Sigmoid colon (tissue), 7 donors: Measurements from ENCODE around the gene BHMT. TPM values are rescaled to one million over a fixed set of nuclear protein-coding genes. Genes with fewer than 3 reads are reported as not detected.

Experiments
- DNase-seq: peaks from one replicate; pipeline ENCODE4 v3.0.0-alpha.2; 2019
- H3K27ac ChIP-seq, 4 donors: fragments of 200-600 bp; sonication (generic); one replicate each; pipeline ENCODE4 v1.5.1; 2016 to 2019; ENCODE audit warnings: mild to moderate bottlenecking in 1 of 4
- H3K27me3 ChIP-seq, 3 donors: fragments of 200-600 bp; sonication (generic); one replicate each; pipeline ENCODE4 v1.5.1; 2019; ENCODE audit warnings: mild to moderate bottlenecking in 1 of 3
- H3K36me3 ChIP-seq, 4 donors: fragments of 200-600 bp; sonication (generic); one replicate each; pipeline ENCODE4 v1.5.1; 2016 to 2019
- H3K4me1 ChIP-seq, 4 donors: fragments of 200-600 bp; sonication (generic); one replicate each; pipeline ENCODE4 v1.5.1; 2017 to 2019
- H3K4me3 ChIP-seq, 4 donors: fragments of 200-600 bp; sonication (generic); one replicate each; pipeline ENCODE4 v1.5.1; 2017 to 2019; ENCODE audit warnings: mild to moderate bottlenecking in 2 of 4, moderate library complexity in 1 of 4
- H3K9me3 ChIP-seq, 4 donors: fragments of 200-600 bp in 3 of 4; sonication (generic) in 3 of 4; one replicate each; pipeline versions ENCODE4 v1.5.1 to v1.6.1; 2013 to 2019
- CTCF ChIP-seq, 4 experiments: fragments of 450-650 bp in 3 of 4; fragments of 200-600 bp in 1 of 4; IDR thresholded peaks; one replicate each; pipeline ENCODE4 v1.5.1; 2016 to 2019; ENCODE audit warnings: antibody characterized with exemption in 4 of 4, mild to moderate bottlenecking in 3 of 4, moderate library complexity in 2 of 4
- EP300 ChIP-seq, 4 donors: sonication (generic); formaldehyde crosslinking; IDR thresholded peaks; one replicate each; pipeline ENCODE4 v1.6.1; 2017; ENCODE audit warnings: antibody characterized with exemption in 4 of 4
- POLR2A ChIP-seq, 2 donors: fragments of 450-650 bp; IDR thresholded peaks; one replicate each; pipeline ENCODE4 v1.6.1; 2016; ENCODE audit warnings: antibody characterized with exemption in 2 of 2, mild to moderate bottlenecking in 2 of 2, moderate library complexity in 2 of 2
- POLR2AphosphoS5 ChIP-seq, 4 donors: sonication (generic); formaldehyde crosslinking; IDR thresholded peaks; one replicate each; pipeline ENCODE4 v1.6.1; 2017; ENCODE audit warnings: antibody characterized with exemption in 4 of 4
- WGBS, 2 donors: extraction: QIAGEN DNeasy Blood & Tissue Kit; methylation state at CpG; one replicate each; pipeline ENCODE4 v1.1.7; 2013; 5-methylcytosine and 5-hydroxymethylcytosine counted together
- intact Hi-C: fragments of 100-400 bp; cut with DNase I; formaldehyde crosslinking; loops from one replicate; pipeline ENCODE4 v1.15.1; 2023
- polyA plus RNA-seq, 3 donors: library from polyadenylated mRNA; stranded (reverse); fragments of 200-250 nt; gene quantifications; one replicate each; pipeline ENCODE4 v1.2.3, GENCODE V29; 2013
- total RNA-seq, 4 donors: library from RNA; depleted of rRNA; stranded (reverse); fragments of >200 nt; gene quantifications; one replicate each; pipeline ENCODE4 v1.1.0, GENCODE V29; 2016
- donor health status: healthy with polysubstance abuse.
- donor health status: Bipolar disorder and iron deficiency.
- donor health status: healthy.

The BHMT gene
- total RNA-seq (1 to 10 TPM in 1 of 4 donors, under 1 TPM in 3; 0.33 to 6.6 (median 0.38) TPM), polyA plus RNA-seq (under 1 TPM in 1 of 3 donors, not detected in 2; 0.04 TPM)

- whole genome bisulfite sequencing, 2 donors: 15 to 29% methylated on average over 32 of the region's 32 CpGs
- no peak for DNase-seq
- Histone ChIP-seq H3K4me1 (peaks cover 0 to 28% (median 12%) of the 10 kb centered on the region in 4 donors), H3K4me3 (no peak within 1 kb of the TSS), H3K27me3 (peaks cover 8 to 35% (median 12%) of the 10 kb centered on the region in 3 donors), H3K9me3 (no peaks in the 10 kb centered on the region), H3K36me3 (no peaks in the 10 kb centered on the region), H3K27ac (no peak within 1 kb of the TSS)
- TF ChIP-seq POLR2AphosphoS5 (IDR thresholded peaks at IDR 0.05): no peak
- intact Hi-C loops: no loop called here
These were observed at the start of gene BHMT for GRCh38 chr5:79111387-79111959. TSS of gene BHMT (plus strand) at chr5:79111809. CDS start at chr5:79111886, 77 bp downstream.

- DNase-seq: no peak
- Histone ChIP-seq H3K27ac (no peak overlapping the region), H3K4me1 (no peaks in the 10 kb centered on the region), H3K4me3 (no peak overlapping the region), H3K9me3 (no peaks in the 10 kb centered on the region), H3K27me3 (no peaks in the 10 kb centered on the region), H3K36me3 (no peaks in the 10 kb centered on the region)
- 79 to 89% methylated on average over 3 of the region's 3 CpGs for WGBS, 2 donors
- intact Hi-C loops: no loop called here
- TF ChIP-seq POLR2AphosphoS5 (IDR thresholded peaks at IDR 0.05): no peak
- TF ChIP-seq POLR2A (IDR thresholded peaks at IDR 0.05): no peak
- no peak for TF ChIP-seq EP300 (IDR thresholded peaks at IDR 0.05)
- TF ChIP-seq CTCF (IDR thresholded peaks at IDR 0.05): no peak
These were observed 49.2 kb upstream of the BHMT start for GRCh38 chr5:79062436-79062835.

- no peak for TF ChIP-seq POLR2AphosphoS5 (IDR thresholded peaks at IDR 0.05)
- TF ChIP-seq CTCF (IDR thresholded peaks at IDR 0.05): no peak
- intact Hi-C loops: no loop called here
- Histone ChIP-seq H3K9me3 (no peaks in the 10 kb centered on the region), H3K27me3 (no peaks in the 10 kb centered on the region), H3K27ac (peak within 1 kb of the TSS; percentile 52 to 74 (median 71)), H3K36me3 (no peaks in the 10 kb centered on the region), H3K4me1 (peaks cover 0 to 17% (median 8%) of the 10 kb centered on the region in 4 donors), H3K4me3 (peak within 1 kb of the TSS; percentile 28 to 56 (median 48))
- WGBS, 2 donors: 31 to 32% methylated on average over 79 of the region's 79 CpGs
- DNase-seq: peak; percentile 66
These were observed 41.9 kb upstream of the BHMT start, which contains the start of the genes BHMT2 and DMGDH for GRCh38 chr5:79069488-79070349. TSS of gene BHMT2 (plus strand) at chr5:79069767. CDS start at chr5:79069783, 16 bp downstream. TSS of gene DMGDH (minus strand) at chr5:79069674. CDS start at chr5:79069620, 54 bp downstream.

- H3K36me3 ChIP-seq: no peaks in the 10 kb centered on the region
- peaks cover 0 to 20% (median 8%) of the 10 kb centered on the region in 4 donors for H3K4me1 ChIP-seq
- TF ChIP-seq EP300 (IDR thresholded peaks at IDR 0.05): no peak
- no peak for TF ChIP-seq CTCF (IDR thresholded peaks at IDR 0.05)
- TF ChIP-seq POLR2AphosphoS5 (IDR thresholded peaks at IDR 0.05): no peak
- TF ChIP-seq POLR2A (IDR thresholded peaks at IDR 0.05): no peak
- peak overlapping the region; percentile 28 to 56 (median 48) for H3K4me3 ChIP-seq
- peak overlapping the region; percentile 52 to 74 (median 71) for H3K27ac ChIP-seq
- H3K9me3 ChIP-seq: no peaks in the 10 kb centered on the region
- peak; percentile 65 for DNase-seq
- no peaks in the 10 kb centered on the region for H3K27me3 ChIP-seq
- 57% methylated on average over 9 of the region's 9 CpGs for WGBS, 2 donors
- intact Hi-C loops: no loop called here
These were observed 41.3 kb upstream of the BHMT start for GRCh38 chr5:79070350-79070667.

- 79 to 81% methylated on average over 6 of the region's 6 CpGs for WGBS, 2 donors
- H3K27me3 ChIP-seq: no peaks in the 10 kb centered on the region
- intact Hi-C loops: no loop called here
- TF ChIP-seq EP300 (IDR thresholded peaks at IDR 0.05): no peak
- TF ChIP-seq POLR2AphosphoS5 (IDR thresholded peaks at IDR 0.05): peak in 2 of 4 donors; percentile 20 to 40
- no peak overlapping the region for H3K4me3 ChIP-seq
- no peak for DNase-seq
- H3K9me3 ChIP-seq: no peaks in the 10 kb centered on the region
- H3K4me1 ChIP-seq: peaks cover 0 to 56% (median 25%) of the 10 kb centered on the region in 4 donors
- H3K27ac ChIP-seq: peak overlapping the region in 3 of 4 donors; percentile 14 to 64 (median 48)
- no peaks in the 10 kb centered on the region for H3K36me3 ChIP-seq
These were observed 37.0 kb upstream of the BHMT start for GRCh38 chr5:79074641-79075040.
